ENCODE data around the gene THSD4. TPM values are rescaled to one million over a fixed set of nuclear protein-coding genes. Genes with fewer than 3 reads are reported as not detected.

THSD4 gene
- total and polyA plus RNA-seq, 3 experiments from 2014 or later = not detected

GRCh38 chr15:71185706-71186105, 70.4 kb downstream of the THSD4 start:
- Histone ChIP-seq H3K9me3 (ENCODE audit: low read length) (no peaks in the 10 kb centered on the region), H3K4me3 (ENCODE audit: low read length) (no peak overlapping the region), H3K27ac (ENCODE audit: low read depth, low read length) (no peak overlapping the region), H3K4me1 (ENCODE audit: insufficient read depth, low read length) (no peaks in the 10 kb centered on the region), H3K27me3 (ENCODE audit: insufficient read depth, low read length, poor library complexity, severe bottlenecking) (no peaks in the 10 kb centered on the region), H3K36me3 (ENCODE audit: insufficient read depth, low read length) (no peaks in the 10 kb centered on the region)
- Mint-ChIP-seq H3K27ac (no peak overlapping the region), H3K9me3 (no peaks in the 10 kb centered on the region), H3K4me3 (no peak overlapping the region), H3K4me1 (no peaks in the 10 kb centered on the region), H3K36me3 (no peaks in the 10 kb centered on the region), H3K27me3 (peaks cover 4 to 9% of the 10 kb centered on the region in 2 donors)
- no peak for DNase-seq
- ChIA-PET CTCF (no interaction called here), POLR2A (no interaction called here)

GRCh38 chr15:71186267-71186666, 71.0 kb downstream of the THSD4 start:
- no peak for DNase-seq
- H3K9me3 Mint-ChIP-seq = no peaks in the 10 kb centered on the region
- CTCF ChIA-PET = no interaction called here
- no peaks in the 10 kb centered on the region for H3K4me1 Mint-ChIP-seq
- H3K36me3 Mint-ChIP-seq = no peaks in the 10 kb centered on the region
- POLR2A ChIA-PET = no interaction called here
- Histone ChIP-seq H3K4me3 (ENCODE audit: low read length) (no peak overlapping the region), H3K9me3 (ENCODE audit: low read length) (no peaks in the 10 kb centered on the region), H3K27ac (ENCODE audit: low read depth, low read length) (no peak overlapping the region), H3K27me3 (ENCODE audit: insufficient read depth, low read length, poor library complexity, severe bottlenecking) (no peaks in the 10 kb centered on the region), H3K4me1 (ENCODE audit: insufficient read depth, low read length) (no peaks in the 10 kb centered on the region), H3K36me3 (ENCODE audit: insufficient read depth, low read length) (no peaks in the 10 kb centered on the region)
- H3K27me3 Mint-ChIP-seq = peaks cover 4 to 9% of the 10 kb centered on the region in 2 donors
- H3K4me3 Mint-ChIP-seq = no peak overlapping the region
- no peak overlapping the region for H3K27ac Mint-ChIP-seq

GRCh38 chr15:71187078-71187477, 71.8 kb downstream of the THSD4 start:
- ChIA-PET CTCF (no interaction called here), POLR2A (no interaction called here)
- H3K4me3 ChIP-seq (ENCODE audit: low read length) = no peak overlapping the region
- H3K36me3 Mint-ChIP-seq = no peaks in the 10 kb centered on the region
- H3K27ac Mint-ChIP-seq = no peak overlapping the region
- no peaks in the 10 kb centered on the region for H3K9me3 ChIP-seq (ENCODE audit: low read length)
- no peaks in the 10 kb centered on the region for H3K4me1 Mint-ChIP-seq
- H3K9me3 Mint-ChIP-seq = no peaks in the 10 kb centered on the region
- no peak for DNase-seq
- no peaks in the 10 kb centered on the region for H3K27me3 ChIP-seq (ENCODE audit: insufficient read depth, low read length, poor library complexity, severe bottlenecking)
- H3K27ac ChIP-seq (ENCODE audit: low read depth, low read length) = no peak overlapping the region
- no peak overlapping the region for H3K4me3 Mint-ChIP-seq
- H3K36me3 ChIP-seq (ENCODE audit: insufficient read depth, low read length) = no peaks in the 10 kb centered on the region
- peaks cover 4 to 9% of the 10 kb centered on the region in 2 donors for H3K27me3 Mint-ChIP-seq
- H3K4me1 ChIP-seq (ENCODE audit: insufficient read depth, low read length) = no peaks in the 10 kb centered on the region

- no peak for DNase-seq
- ChIA-PET POLR2A (no interaction called here), CTCF (no interaction called here)
Observed at GRCh38 chr15:71187526-71187925, 72.3 kb downstream of the THSD4 start.

GRCh38 chr15:71189718-71190117, 74.4 kb downstream of the THSD4 start:
- no peaks in the 10 kb centered on the region for H3K9me3 ChIP-seq (ENCODE audit: low read length)
- no peak overlapping the region for H3K4me3 ChIP-seq (ENCODE audit: low read length)
- peaks cover 6 to 8% of the 10 kb centered on the region in 2 donors for H3K27me3 Mint-ChIP-seq
- no peak overlapping the region for H3K27ac ChIP-seq (ENCODE audit: low read depth, low read length)
- no peaks in the 10 kb centered on the region for H3K9me3 Mint-ChIP-seq
- POLR2A ChIA-PET = no interaction called here
- H3K27me3 ChIP-seq (ENCODE audit: insufficient read depth, low read length, poor library complexity, severe bottlenecking) = no peaks in the 10 kb centered on the region
- no peaks in the 10 kb centered on the region for H3K36me3 Mint-ChIP-seq
- H3K4me1 ChIP-seq (ENCODE audit: insufficient read depth, low read length) = no peaks in the 10 kb centered on the region
- no peaks in the 10 kb centered on the region for H3K4me1 Mint-ChIP-seq
- no peak overlapping the region for H3K27ac Mint-ChIP-seq
- no peak for DNase-seq
- H3K4me3 Mint-ChIP-seq = no peak overlapping the region
- no peaks in the 10 kb centered on the region for H3K36me3 ChIP-seq (ENCODE audit: insufficient read depth, low read length)
- CTCF ChIA-PET = no interaction called here

More at GRCh38 chr15:71187526-71187925, 72.3 kb downstream of the THSD4 start:
- no peaks in the 10 kb centered on the region for H3K36me3 Mint-ChIP-seq
- H3K27me3 ChIP-seq (ENCODE audit: insufficient read depth, low read length, poor library complexity, severe bottlenecking) = no peaks in the 10 kb centered on the region
- H3K9me3 ChIP-seq (ENCODE audit: low read length) = no peaks in the 10 kb centered on the region
- H3K27ac ChIP-seq (ENCODE audit: low read depth, low read length) = no peak overlapping the region
- H3K4me1 ChIP-seq (ENCODE audit: insufficient read depth, low read length) = no peaks in the 10 kb centered on the region
- no peaks in the 10 kb centered on the region for H3K36me3 ChIP-seq (ENCODE audit: insufficient read depth, low read length)
- no peak overlapping the region for H3K4me3 Mint-ChIP-seq
- no peaks in the 10 kb centered on the region for H3K9me3 Mint-ChIP-seq
- H3K27ac Mint-ChIP-seq = no peak overlapping the region
- H3K4me3 ChIP-seq (ENCODE audit: low read length) = no peak overlapping the region
- no peaks in the 10 kb centered on the region for H3K4me1 Mint-ChIP-seq
- peaks cover 4 to 9% of the 10 kb centered on the region in 2 donors for H3K27me3 Mint-ChIP-seq

- no peaks in the 10 kb centered on the region for H3K36me3 ChIP-seq (ENCODE audit: insufficient read depth, low read length)
- CTCF ChIA-PET = no interaction called here
Observed at GRCh38 chr15:71191296-71191695, 76.0 kb downstream of the THSD4 start.

GRCh38 chr15:71192816-71193215, 77.5 kb downstream of the THSD4 start:
- H3K27me3 ChIP-seq (ENCODE audit: insufficient read depth, low read length, poor library complexity, severe bottlenecking) = no peaks in the 10 kb centered on the region
- H3K27ac Mint-ChIP-seq = no peak overlapping the region
- no peaks in the 10 kb centered on the region for H3K4me1 Mint-ChIP-seq
- no peaks in the 10 kb centered on the region for H3K36me3 Mint-ChIP-seq
- no peak overlapping the region for H3K27ac ChIP-seq (ENCODE audit: low read depth, low read length)
- no peaks in the 10 kb centered on the region for H3K9me3 Mint-ChIP-seq
- ChIA-PET POLR2A (no interaction called here), CTCF (no interaction called here)
- no peaks in the 10 kb centered on the region for H3K4me1 ChIP-seq (ENCODE audit: insufficient read depth, low read length)
- H3K4me3 Mint-ChIP-seq = no peak overlapping the region
- no peak for DNase-seq
- peaks cover 0 to 9% of the 10 kb centered on the region in 2 donors for H3K27me3 Mint-ChIP-seq
- H3K4me3 ChIP-seq (ENCODE audit: low read length) = no peak overlapping the region
- no peaks in the 10 kb centered on the region for H3K9me3 ChIP-seq (ENCODE audit: low read length)
- H3K36me3 ChIP-seq (ENCODE audit: insufficient read depth, low read length) = no peaks in the 10 kb centered on the region

More at GRCh38 chr15:71191296-71191695, 76.0 kb downstream of the THSD4 start:
- no peak for DNase-seq
- H3K27me3 ChIP-seq (ENCODE audit: insufficient read depth, low read length, poor library complexity, severe bottlenecking) = no peaks in the 10 kb centered on the region
- POLR2A ChIA-PET = no interaction called here
- Mint-ChIP-seq H3K4me3 (no peak overlapping the region), H3K27me3 (peaks cover 0 to 7% of the 10 kb centered on the region in 2 donors), H3K4me1 (no peaks in the 10 kb centered on the region), H3K36me3 (no peaks in the 10 kb centered on the region), H3K9me3 (no peaks in the 10 kb centered on the region), H3K27ac (no peak overlapping the region)
- H3K4me1 ChIP-seq (ENCODE audit: insufficient read depth, low read length) = no peaks in the 10 kb centered on the region
- H3K27ac ChIP-seq (ENCODE audit: low read depth, low read length) = no peak overlapping the region
- H3K4me3 ChIP-seq (ENCODE audit: low read length) = no peak overlapping the region
- no peaks in the 10 kb centered on the region for H3K9me3 ChIP-seq (ENCODE audit: low read length)

- Mint-ChIP-seq H3K36me3 (no peaks in the 10 kb centered on the region), H3K4me1 (no peaks in the 10 kb centered on the region), H3K4me3 (no peak overlapping the region), H3K9me3 (no peaks in the 10 kb centered on the region), H3K27me3 (peaks cover 0 to 9% of the 10 kb centered on the region in 2 donors), H3K27ac (no peak overlapping the region)
- H3K27me3 ChIP-seq (ENCODE audit: insufficient read depth, low read length, poor library complexity, severe bottlenecking) = no peaks in the 10 kb centered on the region
- H3K36me3 ChIP-seq (ENCODE audit: insufficient read depth, low read length) = no peaks in the 10 kb centered on the region
- H3K4me3 ChIP-seq (ENCODE audit: low read length) = no peak overlapping the region
- no peaks in the 10 kb centered on the region for H3K9me3 ChIP-seq (ENCODE audit: low read length)
- POLR2A ChIA-PET = no interaction called here
- no peaks in the 10 kb centered on the region for H3K4me1 ChIP-seq (ENCODE audit: insufficient read depth, low read length)
- H3K27ac ChIP-seq (ENCODE audit: low read depth, low read length) = no peak overlapping the region
- DNase-seq = no peak
- CTCF ChIA-PET = no interaction called here
Observed at GRCh38 chr15:71194286-71194685, 79.0 kb downstream of the THSD4 start.

- no peaks in the 10 kb centered on the region for H3K36me3 ChIP-seq (ENCODE audit: insufficient read depth, low read length)
- ChIA-PET POLR2A (no interaction called here), CTCF (interaction anchor here (1.6 kb wide), 1 partner anchor 10 kb away, joined by 3 read pairs; no protein-coding TSS in a partner anchor)
- Mint-ChIP-seq H3K27me3 (peaks cover 0 to 9% of the 10 kb centered on the region in 2 donors), H3K27ac (no peak overlapping the region), H3K36me3 (no peaks in the 10 kb centered on the region), H3K9me3 (no peaks in the 10 kb centered on the region), H3K4me3 (no peak overlapping the region), H3K4me1 (no peaks in the 10 kb centered on the region)
- no peak overlapping the region for H3K27ac ChIP-seq (ENCODE audit: low read depth, low read length)
- DNase-seq = no peak
- no peaks in the 10 kb centered on the region for H3K27me3 ChIP-seq (ENCODE audit: insufficient read depth, low read length, poor library complexity, severe bottlenecking)
- H3K4me3 ChIP-seq (ENCODE audit: low read length) = no peak overlapping the region
- H3K4me1 ChIP-seq (ENCODE audit: insufficient read depth, low read length) = no peaks in the 10 kb centered on the region
- H3K9me3 ChIP-seq (ENCODE audit: low read length) = no peaks in the 10 kb centered on the region
Observed at GRCh38 chr15:71195242-71195641, 80.0 kb downstream of the THSD4 start.

Data from CD8-positive, alpha-beta memory T cell (primary cell).